ENCODE measurements around the gene COL27A1. TPM values are rescaled to one million over a fixed set of nuclear protein-coding genes. Genes with fewer than 3 reads are reported as not detected.

The COL27A1 gene
- total RNA-seq, 4 donors from 2014 or later, result 2.1 to 9.0 (median 3.8) TPM

DNA sequence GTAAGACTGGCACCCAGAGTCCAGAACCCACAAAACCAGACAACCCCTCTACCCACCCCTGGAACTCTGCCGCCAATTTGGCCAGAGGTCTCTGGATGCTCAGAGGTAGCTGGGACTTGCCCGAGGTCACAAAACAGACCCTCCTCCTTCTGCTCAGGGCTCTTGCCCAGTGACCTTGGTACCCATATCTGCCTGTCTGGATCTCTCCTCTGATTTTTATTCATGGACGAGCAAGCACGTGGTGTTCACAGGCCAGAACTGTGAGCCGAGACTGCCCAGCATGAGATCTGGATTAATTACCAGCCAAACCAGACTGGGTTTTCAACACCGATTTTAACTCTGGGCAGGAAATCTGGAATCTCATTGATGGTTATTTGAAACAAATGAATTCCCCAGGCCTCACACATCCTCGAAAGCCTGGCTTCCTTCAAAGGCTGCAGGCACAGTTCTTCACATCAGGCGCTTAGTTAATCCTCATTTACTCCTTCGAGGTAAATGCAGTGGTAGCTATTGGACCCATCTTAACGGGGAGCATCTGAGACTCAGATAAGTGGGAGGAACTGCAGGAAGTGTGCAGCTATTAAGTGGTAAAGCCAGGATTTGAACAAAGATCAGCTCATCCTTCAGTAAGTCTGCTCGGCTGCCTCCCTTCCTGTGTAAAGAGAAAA, 21.4 kb downstream of the COL27A1 start:
- DNase-seq, result no peak
- H3K27me3 ChIP-seq, result no peaks in the 10 kb centered on the region
- H3K4me3 ChIP-seq, result no peak overlapping the region
- intact Hi-C loops (cut with DNase I; ENCODE audit: low total_unique reads) (no loop called here), in situ Hi-C loops (cut with MboI; ENCODE audit: low pct_ligation_motif_present in 1 of 4, low pct_unique_long_range_greater_than_20kb in 1 of 4, low sequenced_read_pairs in 3 of 4) (no loop called here)
- H3K9me3 ChIP-seq, result no peaks in the 10 kb centered on the region
- H3K4me1 ChIP-seq, result peaks cover 26 to 46% (median 32%) of the 10 kb centered on the region in 4 donors
- WGBS, 2 donors (ENCODE audit: low coverage in 1 of 2), result 70% methylated on average over 11 of the region's 11 CpGs; no CpG with 5 or more reads in 1 of the 2 donors
- H3K36me3 ChIP-seq, result no peaks in the 10 kb centered on the region
- peak overlapping the region; percentile 29 to 59 (median 34) for H3K27ac ChIP-seq
- TF ChIP-seq POLR2A (IDR thresholded peaks at IDR 0.05), result no peak

DNA sequence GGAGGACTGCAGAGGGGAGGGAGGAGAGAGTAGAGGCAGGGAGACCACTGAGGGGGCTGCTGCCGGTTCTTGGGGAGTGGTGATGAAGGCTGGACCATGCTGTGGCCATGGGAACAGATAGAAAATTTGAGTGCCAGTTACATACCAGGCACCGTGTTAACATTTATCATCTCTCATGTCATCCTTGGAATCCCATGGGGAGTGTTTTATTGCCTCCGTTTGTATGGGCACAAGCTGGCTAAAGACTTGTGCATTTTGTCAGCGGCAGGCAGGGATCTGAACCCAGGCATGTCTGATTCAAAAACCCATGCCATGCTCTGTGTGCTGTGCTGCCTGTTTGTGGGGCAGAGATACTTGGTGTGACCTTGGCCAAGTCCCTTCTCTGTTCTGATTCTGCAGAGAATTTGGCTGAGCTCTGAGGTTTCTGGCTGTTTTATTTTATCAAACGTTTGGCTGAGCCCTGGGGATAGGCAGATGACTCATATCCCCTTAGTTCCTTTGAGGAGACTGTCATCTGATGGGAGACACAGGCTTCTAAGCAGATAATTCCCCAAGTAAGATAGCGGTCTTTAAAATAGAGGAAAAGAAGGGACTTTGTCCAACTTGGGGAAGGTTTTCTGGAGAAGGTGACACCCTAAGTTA, 22.2 kb downstream of the COL27A1 start:
- no peak for DNase-seq
- intact Hi-C loops (cut with DNase I; ENCODE audit: low total_unique reads) (no loop called here), in situ Hi-C loops (cut with MboI; ENCODE audit: low pct_ligation_motif_present in 1 of 4, low pct_unique_long_range_greater_than_20kb in 1 of 4, low sequenced_read_pairs in 3 of 4) (no loop called here)
- no peaks in the 10 kb centered on the region for H3K9me3 ChIP-seq
- TF ChIP-seq, protein P1, sequence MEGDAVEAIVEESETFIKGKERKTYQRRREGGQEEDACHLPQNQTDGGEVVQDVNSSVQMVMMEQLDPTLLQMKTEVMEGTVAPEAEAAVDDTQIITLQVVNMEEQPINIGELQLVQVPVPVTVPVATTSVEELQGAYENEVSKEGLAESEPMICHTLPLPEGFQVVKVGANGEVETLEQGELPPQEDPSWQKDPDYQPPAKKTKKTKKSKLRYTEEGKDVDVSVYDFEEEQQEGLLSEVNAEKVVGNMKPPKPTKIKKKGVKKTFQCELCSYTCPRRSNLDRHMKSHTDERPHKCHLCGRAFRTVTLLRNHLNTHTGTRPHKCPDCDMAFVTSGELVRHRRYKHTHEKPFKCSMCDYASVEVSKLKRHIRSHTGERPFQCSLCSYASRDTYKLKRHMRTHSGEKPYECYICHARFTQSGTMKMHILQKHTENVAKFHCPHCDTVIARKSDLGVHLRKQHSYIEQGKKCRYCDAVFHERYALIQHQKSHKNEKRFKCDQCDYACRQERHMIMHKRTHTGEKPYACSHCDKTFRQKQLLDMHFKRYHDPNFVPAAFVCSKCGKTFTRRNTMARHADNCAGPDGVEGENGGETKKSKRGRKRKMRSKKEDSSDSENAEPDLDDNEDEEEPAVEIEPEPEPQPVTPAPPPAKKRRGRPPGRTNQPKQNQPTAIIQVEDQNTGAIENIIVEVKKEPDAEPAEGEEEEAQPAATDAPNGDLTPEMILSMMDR (IDR thresholded peaks at IDR 0.05), result no peak
- TF ChIP-seq POLR2AphosphoS5 (IDR thresholded peaks at IDR 0.05) (no peak), POLR2A (IDR thresholded peaks at IDR 0.05) (no peak), EP300 (IDR thresholded peaks at IDR 0.05; ENCODE audit: low read depth) (no peak)
- no peaks in the 10 kb centered on the region for H3K27me3 ChIP-seq
- 25 to 34% methylated on average over 4 to 6 of the region's 6 CpGs for WGBS, 2 donors (ENCODE audit: low coverage in 1 of 2)
- H3K4me1 ChIP-seq, result peaks cover 26 to 47% (median 32%) of the 10 kb centered on the region in 4 donors
- H3K27ac ChIP-seq, result peak overlapping the region in 3 of 4 donors; percentile 29 to 59 (median 32)
- no peaks in the 10 kb centered on the region for H3K36me3 ChIP-seq
- H3K4me3 ChIP-seq, result no peak overlapping the region

DNA sequence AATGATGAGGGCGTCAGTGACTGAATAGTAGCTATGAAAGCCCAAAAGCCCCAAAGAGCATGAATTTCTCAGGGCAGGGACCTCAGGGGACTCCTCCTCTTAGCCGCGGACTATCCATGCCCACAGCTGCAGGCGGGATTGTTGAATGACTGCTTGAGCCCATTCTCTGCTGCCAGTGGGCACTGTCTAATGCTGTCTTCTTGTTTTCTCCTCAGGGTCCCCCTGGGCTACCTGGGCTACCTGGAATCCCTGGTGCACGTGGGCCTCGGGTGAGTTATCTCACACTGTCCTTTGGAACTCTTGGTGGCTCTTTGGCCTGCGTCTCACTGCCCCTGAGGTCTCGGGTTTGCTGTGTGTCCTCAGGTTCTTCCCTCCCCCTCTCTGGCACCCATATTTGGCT, 22.7 kb downstream of the COL27A1 start:
- no peaks in the 10 kb centered on the region for H3K27me3 ChIP-seq
- WGBS, 2 donors (ENCODE audit: low coverage in 1 of 2), result 60 to 89% methylated on average over 1 to 8 of the region's 8 CpGs
- no peaks in the 10 kb centered on the region for H3K9me3 ChIP-seq
- TF ChIP-seq POLR2A (IDR thresholded peaks at IDR 0.05) (no peak), EP300 (IDR thresholded peaks at IDR 0.05; ENCODE audit: low read depth) (no peak), POLR2AphosphoS5 (IDR thresholded peaks at IDR 0.05) (no peak)
- TF ChIP-seq, protein P1 (IDR thresholded peaks at IDR 0.05), result no peak
- peaks cover 26 to 43% (median 31%) of the 10 kb centered on the region in 4 donors for H3K4me1 ChIP-seq
- intact Hi-C loops (cut with DNase I; ENCODE audit: low total_unique reads) (no loop called here), in situ Hi-C loops (cut with MboI; ENCODE audit: low pct_ligation_motif_present in 1 of 4, low pct_unique_long_range_greater_than_20kb in 1 of 4, low sequenced_read_pairs in 3 of 4) (no loop called here)
- no peaks in the 10 kb centered on the region for H3K36me3 ChIP-seq
- H3K4me3 ChIP-seq, result no peak overlapping the region
- no peak for DNase-seq
- H3K27ac ChIP-seq, result peak overlapping the region in 2 of 4 donors; percentile 29 to 32

DNA sequence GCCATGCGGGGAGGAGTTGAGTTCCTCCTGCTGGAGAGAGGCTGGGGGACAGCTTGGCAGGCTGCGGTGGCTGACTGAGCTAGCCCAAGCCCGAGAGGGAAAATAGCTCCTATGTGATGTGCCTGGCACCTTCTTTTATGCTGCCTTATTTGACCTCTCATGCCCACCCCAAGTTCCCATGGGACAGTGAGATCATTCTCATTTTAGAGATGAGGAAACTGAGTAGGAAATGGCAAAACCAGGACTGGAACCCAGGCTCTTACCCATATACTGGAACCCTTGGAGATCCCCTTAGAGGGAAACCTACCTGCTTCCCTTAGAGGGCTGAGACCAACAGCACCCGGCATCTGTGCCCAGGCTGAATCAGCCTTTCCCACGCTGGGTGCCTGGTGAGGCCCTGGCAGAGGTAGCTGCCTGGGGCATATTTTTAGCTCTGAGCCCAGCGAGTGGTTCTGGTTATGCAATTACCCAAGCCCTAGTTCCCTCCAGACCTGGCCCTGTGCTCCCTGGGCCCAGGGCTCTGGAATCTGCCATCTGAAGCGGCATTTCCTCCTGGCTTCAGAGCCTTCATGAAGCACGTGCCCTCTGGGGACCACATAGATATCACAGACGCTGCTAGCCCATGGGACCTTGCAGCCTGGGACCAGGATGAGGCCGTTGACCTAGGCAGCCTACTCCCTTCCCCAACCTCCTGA, 23.6 kb downstream of the COL27A1 start:
- Histone ChIP-seq H3K4me3 (no peak overlapping the region), H3K36me3 (no peaks in the 10 kb centered on the region), H3K27me3 (no peaks in the 10 kb centered on the region), H3K4me1 (peaks cover 26 to 39% (median 28%) of the 10 kb centered on the region in 4 donors), H3K27ac (peak overlapping the region in 3 of 4 donors; percentile 17 to 41 (median 30)), H3K9me3 (no peaks in the 10 kb centered on the region)
- in situ Hi-C loops (cut with MboI; ENCODE audit: low pct_ligation_motif_present in 1 of 4, low pct_unique_long_range_greater_than_20kb in 1 of 4, low sequenced_read_pairs in 3 of 4) (no loop called here), intact Hi-C loops (cut with DNase I; ENCODE audit: low total_unique reads) (no loop called here)
- DNase-seq, result no peak
- WGBS, 2 donors (ENCODE audit: low coverage in 1 of 2), result 80% methylated on average over 10 of the region's 10 CpGs; no CpG with 5 or more reads in 1 of the 2 donors
- TF ChIP-seq POLR2A (IDR thresholded peaks at IDR 0.05) (no peak), EP300 (IDR thresholded peaks at IDR 0.05; ENCODE audit: low read depth) (no peak), POLR2AphosphoS5 (IDR thresholded peaks at IDR 0.05) (no peak)
- TF ChIP-seq, protein P1 (IDR thresholded peaks at IDR 0.05), result no peak

Data from transverse colon (tissue), 4 donors.